ENCODE data around the gene HS3ST5.

- TF ChIP-seq CTCF (conservative IDR thresholded peaks at IDR 0.05 in 1 of 2, IDR thresholded peaks at IDR 0.05 in 1 of 2; ENCODE audit: low read depth in 1 of 2, low read length in 2 of 2) (no peak), EZH2 (IDR thresholded peaks at IDR 0.05; ENCODE audit: low read length, missing control alignments) (no peak)
Measured at GRCh38 chr6:114170958-114171387, 171.8 kb downstream of the HS3ST5 start.

Data from fibroblast of lung (primary cell).